ENCODE measurements around the gene CDKN1A.
A peak's percentile ranks its signal among the peaks of the same experiment; 100 is the strongest.

Gene CDKN1A

DNA sequence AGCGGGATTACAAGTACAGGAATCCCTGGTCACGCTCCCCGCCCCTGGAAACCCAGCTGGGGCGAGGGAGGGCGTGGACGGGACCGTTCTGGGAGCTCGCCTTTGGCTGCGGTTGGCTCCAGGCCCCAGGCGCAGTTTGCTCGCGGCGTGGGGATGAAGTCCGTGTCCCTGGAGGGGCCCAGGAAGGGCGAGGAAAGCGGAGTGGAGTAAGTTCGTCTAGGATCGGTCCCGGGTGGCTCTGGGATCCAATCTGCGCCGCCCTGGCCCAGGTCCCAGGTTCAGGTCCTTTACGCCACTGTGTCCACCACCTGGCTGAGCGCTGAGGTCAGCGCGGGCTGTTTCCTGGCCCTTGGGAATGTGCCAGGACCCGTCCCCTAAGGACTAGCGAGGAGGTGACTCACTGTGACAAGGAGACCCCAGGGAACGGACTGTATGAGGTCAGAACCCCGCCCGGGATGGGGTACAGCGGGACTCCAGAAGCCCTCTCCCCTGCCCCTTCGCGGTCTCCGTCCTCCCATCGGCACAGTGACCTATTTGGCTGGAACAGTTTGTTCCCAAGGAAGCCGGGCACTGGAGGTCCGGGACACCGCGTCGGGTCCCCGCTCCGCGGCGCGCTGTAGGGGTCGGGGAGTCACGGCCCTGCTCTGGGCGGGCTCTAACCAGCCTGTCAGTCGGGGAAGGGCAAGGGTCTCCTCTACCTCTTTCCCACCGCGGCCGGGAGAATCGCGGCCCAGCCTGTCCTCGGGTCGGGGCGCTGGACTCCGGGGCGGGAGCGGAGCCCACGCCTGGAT is 724 bp downstream of the CDKN1A start:
- Mint-ChIP-seq H3K4me3 (peak overlapping the region; percentile 91), H3K27me3 (peaks cover 14% of the 10 kb centered on the region), H3K4me1 (peaks cover 64% of the 10 kb centered on the region), H3K36me3 (ENCODE audit: low read depth) (peaks cover 4% of the 10 kb centered on the region), H3K27ac (peak overlapping the region; percentile 91), H3K9me3 (no peaks in the 10 kb centered on the region)
- peak; percentile 33 for DNase-seq
- no peak for ATAC-seq

DNA sequence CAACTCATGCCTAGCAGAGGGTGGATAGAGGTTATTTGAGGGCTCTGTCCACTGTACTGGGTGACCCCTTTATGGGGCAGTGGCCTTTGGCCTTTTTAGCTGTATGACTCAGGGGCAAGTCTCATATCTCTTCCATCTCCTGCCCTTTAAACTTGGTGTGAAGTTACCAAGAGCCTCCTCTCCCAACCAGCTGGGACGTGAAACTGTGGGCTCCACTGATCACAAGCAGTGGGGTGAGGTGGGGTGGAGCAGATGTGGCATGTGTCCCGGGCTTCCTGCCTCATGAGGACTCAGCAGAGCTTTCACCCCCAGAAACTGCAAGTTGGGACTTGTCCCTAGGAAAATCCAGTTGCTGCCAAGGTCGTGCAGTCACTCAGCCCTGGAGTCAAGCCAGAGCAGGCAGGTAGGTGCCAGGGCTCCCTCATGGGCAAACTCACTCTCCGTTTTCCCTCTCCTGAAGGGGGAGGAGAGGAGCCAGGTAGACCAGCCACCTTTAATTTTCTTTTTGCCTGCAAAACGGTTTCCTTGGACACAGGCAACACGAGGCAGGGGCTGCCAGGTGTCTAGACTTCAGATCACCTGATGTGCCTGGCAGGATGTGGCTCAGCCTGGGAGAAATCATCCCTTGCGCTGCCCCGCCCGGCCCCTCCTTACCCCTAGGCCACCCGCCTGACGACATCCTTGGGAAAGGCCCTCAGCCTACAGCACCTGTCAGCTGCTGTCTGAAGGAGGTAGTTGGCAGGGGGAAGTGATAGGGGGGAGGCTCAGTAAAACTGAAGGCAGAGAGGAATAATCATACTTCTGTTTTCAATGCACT is 4.0 kb downstream of the CDKN1A start:
- Mint-ChIP-seq H3K4me3 (peak overlapping the region; percentile 53), H3K27ac (peak overlapping the region; percentile 81), H3K36me3 (ENCODE audit: low read depth) (peaks cover 22% of the 10 kb centered on the region), H3K4me1 (peaks cover 47% of the 10 kb centered on the region), H3K9me3 (no peaks in the 10 kb centered on the region), H3K27me3 (peaks cover 10% of the 10 kb centered on the region)
- ATAC-seq (peak; percentile 29), DNase-seq (peak; percentile 69)

DNA sequence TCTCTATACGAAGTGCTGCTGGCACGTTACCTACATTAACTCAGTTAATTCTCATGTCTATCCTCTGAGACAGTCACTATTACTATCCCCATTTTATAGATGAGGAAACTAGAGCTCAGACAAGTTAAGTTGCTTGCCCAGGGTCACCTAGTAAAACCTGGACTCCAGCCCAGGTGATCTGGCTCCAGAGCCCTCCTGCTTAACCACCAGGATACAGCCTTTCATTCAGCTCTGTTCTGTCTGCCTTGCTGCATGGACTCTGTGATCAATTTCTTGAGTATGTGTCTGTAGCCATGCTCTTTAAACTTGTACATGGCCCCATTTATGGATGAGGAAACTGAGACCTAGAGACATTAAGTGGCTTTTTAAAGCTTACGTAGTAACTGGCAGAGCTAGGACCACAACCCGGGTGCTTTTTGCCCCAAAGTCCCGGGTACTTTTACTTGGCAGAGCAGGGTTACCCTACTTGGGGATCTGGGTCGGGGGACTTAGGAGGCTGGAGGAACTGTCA is 4.7 kb downstream of the CDKN1A start:
- Mint-ChIP-seq H3K4me3 (peak overlapping the region; percentile 27), H3K27me3 (peaks cover 5% of the 10 kb centered on the region), H3K27ac (peak overlapping the region; percentile 81), H3K9me3 (no peaks in the 10 kb centered on the region), H3K4me1 (peaks cover 40% of the 10 kb centered on the region), H3K36me3 (ENCODE audit: low read depth) (peaks cover 22% of the 10 kb centered on the region)
- ATAC-seq (no peak), DNase-seq (no peak)

DNA sequence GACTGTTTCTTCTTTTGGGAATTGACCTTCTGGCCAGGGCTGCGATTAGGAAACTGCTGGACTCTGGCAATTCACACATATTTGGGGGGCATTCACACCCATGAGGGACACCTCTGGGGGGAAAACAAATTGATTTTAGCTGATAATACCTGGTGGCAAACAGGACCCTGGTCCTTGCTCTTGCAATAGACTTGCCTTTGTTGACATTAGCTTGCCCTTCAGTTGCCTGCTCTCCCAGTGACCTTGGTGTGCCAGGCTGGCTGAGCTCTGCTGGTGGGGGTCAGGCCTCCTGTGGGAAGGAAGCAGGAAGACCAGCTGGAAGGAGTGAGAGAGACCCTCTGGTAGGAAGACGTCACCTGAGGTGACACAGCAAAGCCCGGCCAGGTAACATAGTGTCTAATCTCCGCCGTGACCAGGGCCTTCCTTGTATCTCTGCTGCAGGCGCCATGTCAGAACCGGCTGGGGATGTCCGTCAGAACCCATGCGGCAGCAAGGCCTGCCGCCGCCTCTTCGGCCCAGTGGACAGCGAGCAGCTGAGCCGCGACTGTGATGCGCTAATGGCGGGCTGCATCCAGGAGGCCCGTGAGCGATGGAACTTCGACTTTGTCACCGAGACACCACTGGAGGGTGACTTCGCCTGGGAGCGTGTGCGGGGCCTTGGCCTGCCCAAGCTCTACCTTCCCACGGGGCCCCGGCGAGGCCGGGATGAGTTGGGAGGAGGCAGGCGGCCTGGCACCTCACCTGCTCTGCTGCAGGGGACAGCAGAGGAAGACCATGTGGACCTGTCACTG is 5.3 kb downstream of the CDKN1A start:
- no peak overlapping the region for H3K4me3 Mint-ChIP-seq
- no peak overlapping the region for H3K27ac Mint-ChIP-seq
- no peak for ATAC-seq
- DNase-seq, result no peak
- H3K4me1 Mint-ChIP-seq, result peaks cover 35% of the 10 kb centered on the region
- H3K9me3 Mint-ChIP-seq, result no peaks in the 10 kb centered on the region
- H3K36me3 Mint-ChIP-seq (ENCODE audit: low read depth), result peaks cover 19% of the 10 kb centered on the region
- H3K27me3 Mint-ChIP-seq, result peaks cover 2% of the 10 kb centered on the region

DNA sequence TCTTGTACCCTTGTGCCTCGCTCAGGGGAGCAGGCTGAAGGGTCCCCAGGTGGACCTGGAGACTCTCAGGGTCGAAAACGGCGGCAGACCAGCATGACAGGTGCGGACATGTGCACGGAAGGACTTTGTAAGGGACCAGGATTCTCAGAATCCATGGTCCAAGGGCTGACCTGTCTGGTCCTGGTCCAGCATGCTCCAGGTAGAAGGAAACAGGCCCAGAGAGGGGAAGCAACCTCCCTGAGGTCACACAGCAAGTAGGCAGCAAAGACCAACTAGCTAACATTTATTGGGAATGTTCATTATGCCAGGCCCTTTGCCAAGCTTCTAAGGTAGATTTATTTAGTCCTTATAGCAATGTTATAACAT is 5.9 kb downstream of the CDKN1A start:
- H3K9me3 Mint-ChIP-seq, result no peaks in the 10 kb centered on the region
- DNase-seq, result no peak
- peaks cover 2% of the 10 kb centered on the region for H3K27me3 Mint-ChIP-seq
- peaks cover 19% of the 10 kb centered on the region for H3K36me3 Mint-ChIP-seq (ENCODE audit: low read depth)
- no peak overlapping the region for H3K27ac Mint-ChIP-seq
- peaks cover 33% of the 10 kb centered on the region for H3K4me1 Mint-ChIP-seq
- ATAC-seq, result no peak
- H3K4me3 Mint-ChIP-seq, result no peak overlapping the region

DNA sequence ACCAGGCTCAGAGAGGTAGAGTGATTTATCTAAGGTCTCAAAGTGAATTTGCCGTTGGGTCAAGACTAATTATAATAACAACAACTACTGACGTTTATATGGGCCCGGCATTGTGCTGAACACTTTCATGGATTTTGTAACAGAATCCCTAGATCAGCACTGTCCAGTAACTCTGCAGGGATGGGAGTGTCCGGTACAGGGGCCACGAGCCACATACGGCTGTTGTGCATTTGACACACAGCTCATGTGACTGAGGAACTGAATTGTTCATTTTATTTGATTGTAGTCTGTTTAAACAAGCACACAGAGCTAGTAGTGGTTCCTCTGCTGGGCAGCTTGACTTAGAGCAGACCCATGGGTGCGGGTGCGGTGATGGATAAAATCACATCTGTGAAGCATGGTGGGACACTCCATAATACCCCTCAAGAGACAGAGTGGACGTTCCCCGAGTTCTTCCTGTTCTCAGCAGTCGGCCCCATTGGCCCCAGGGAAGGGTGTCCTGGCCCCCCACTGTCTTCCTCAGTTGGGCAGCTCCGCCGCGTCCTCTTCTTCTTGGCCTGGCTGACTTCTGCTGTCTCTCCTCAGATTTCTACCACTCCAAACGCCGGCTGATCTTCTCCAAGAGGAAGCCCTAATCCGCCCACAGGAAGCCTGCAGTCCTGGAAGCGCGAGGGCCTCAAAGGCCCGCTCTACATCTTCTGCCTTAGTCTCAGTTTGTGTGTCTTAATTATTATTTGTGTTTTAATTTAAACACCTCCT is 6.8 kb downstream of the CDKN1A start:
- ATAC-seq, result no peak
- H3K27me3 Mint-ChIP-seq, result no peaks in the 10 kb centered on the region
- no peaks in the 10 kb centered on the region for H3K9me3 Mint-ChIP-seq
- H3K27ac Mint-ChIP-seq, result no peak overlapping the region
- peaks cover 31% of the 10 kb centered on the region for H3K4me1 Mint-ChIP-seq
- DNase-seq, result no peak
- H3K36me3 Mint-ChIP-seq (ENCODE audit: low read depth), result peaks cover 19% of the 10 kb centered on the region
- no peak overlapping the region for H3K4me3 Mint-ChIP-seq

DNA sequence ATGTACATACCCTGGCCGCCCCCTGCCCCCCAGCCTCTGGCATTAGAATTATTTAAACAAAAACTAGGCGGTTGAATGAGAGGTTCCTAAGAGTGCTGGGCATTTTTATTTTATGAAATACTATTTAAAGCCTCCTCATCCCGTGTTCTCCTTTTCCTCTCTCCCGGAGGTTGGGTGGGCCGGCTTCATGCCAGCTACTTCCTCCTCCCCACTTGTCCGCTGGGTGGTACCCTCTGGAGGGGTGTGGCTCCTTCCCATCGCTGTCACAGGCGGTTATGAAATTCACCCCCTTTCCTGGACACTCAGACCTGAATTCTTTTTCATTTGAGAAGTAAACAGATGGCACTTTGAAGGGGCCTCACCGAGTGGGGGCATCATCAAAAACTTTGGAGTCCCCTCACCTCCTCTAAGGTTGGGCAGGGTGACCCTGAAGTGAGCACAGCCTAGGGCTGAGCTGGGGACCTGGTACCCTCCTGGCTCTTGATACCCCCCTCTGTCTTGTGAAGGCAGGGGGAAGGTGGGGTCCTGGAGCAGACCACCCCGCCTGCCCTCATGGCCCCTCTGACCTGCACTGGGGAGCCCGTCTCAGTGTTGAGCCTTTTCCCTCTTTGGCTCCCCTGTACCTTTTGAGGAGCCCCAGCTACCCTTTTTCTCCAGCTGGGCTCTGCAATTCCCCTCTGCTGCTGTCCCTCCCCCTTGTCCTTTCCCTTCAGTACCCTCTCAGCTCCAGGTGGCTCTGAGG is 7.6 kb downstream of the CDKN1A start:
- H3K27ac Mint-ChIP-seq, result no peak overlapping the region
- H3K27me3 Mint-ChIP-seq, result no peaks in the 10 kb centered on the region
- no peak overlapping the region for H3K4me3 Mint-ChIP-seq
- no peak for ATAC-seq
- no peak for DNase-seq
- peaks cover 28% of the 10 kb centered on the region for H3K4me1 Mint-ChIP-seq
- peaks cover 18% of the 10 kb centered on the region for H3K36me3 Mint-ChIP-seq (ENCODE audit: low read depth)
- no peaks in the 10 kb centered on the region for H3K9me3 Mint-ChIP-seq

DNA sequence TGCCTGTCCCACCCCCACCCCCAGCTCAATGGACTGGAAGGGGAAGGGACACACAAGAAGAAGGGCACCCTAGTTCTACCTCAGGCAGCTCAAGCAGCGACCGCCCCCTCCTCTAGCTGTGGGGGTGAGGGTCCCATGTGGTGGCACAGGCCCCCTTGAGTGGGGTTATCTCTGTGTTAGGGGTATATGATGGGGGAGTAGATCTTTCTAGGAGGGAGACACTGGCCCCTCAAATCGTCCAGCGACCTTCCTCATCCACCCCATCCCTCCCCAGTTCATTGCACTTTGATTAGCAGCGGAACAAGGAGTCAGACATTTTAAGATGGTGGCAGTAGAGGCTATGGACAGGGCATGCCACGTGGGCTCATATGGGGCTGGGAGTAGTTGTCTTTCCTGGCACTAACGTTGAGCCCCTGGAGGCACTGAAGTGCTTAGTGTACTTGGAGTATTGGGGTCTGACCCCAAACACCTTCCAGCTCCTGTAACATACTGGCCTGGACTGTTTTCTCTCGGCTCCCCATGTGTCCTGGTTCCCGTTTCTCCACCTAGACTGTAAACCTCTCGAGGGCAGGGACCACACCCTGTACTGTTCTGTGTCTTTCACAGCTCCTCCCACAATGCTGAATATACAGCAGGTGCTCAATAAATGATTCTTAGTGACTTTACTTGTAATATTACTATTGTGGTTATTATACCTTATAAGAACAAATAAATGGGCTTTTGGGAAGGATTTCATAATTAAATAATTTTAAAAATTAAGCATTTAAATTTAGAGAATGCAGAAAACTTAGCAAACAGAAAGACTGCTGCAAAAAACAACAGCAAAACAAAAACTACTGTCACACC is 8.4 kb downstream of the CDKN1A start:
- no peak overlapping the region for H3K27ac Mint-ChIP-seq
- no peaks in the 10 kb centered on the region for H3K9me3 Mint-ChIP-seq
- DNase-seq (no peak), ATAC-seq (no peak)
- no peaks in the 10 kb centered on the region for H3K27me3 Mint-ChIP-seq
- H3K36me3 Mint-ChIP-seq (ENCODE audit: low read depth), result peaks cover 18% of the 10 kb centered on the region
- H3K4me1 Mint-ChIP-seq, result peaks cover 30% of the 10 kb centered on the region
- H3K4me3 Mint-ChIP-seq, result no peak overlapping the region

DNA sequence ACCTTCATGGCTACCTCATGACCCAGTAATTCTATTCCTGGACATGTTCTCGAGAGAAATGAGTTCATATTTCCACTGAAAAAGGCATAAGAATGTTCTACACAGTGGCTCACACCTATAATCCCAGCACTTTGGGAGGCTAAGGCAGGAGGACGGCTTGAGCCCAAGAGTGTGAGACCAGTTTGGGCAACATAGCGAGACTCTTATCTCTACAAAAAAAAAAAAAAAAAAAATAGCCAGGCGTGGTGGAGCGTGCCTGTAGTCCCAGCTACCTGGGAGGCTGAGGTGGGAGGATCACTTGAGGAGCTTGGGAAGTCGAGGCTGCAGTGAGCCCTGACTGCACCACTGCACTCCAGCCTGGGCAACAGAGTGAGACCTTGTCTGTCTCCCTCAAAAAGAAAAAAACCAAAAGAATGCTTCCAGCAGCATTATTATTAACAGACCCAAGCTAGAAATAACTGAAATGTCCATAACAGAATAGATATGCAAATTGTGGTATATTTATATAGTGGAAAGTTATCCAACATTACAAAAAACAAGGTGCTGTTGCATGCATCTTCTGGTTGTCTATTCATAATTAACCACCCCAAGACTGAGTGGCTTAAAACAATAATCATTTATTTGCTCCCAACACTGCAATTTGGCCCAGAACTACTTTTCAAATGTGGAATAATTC is 9.7 kb downstream of the CDKN1A start:
- H3K27me3 Mint-ChIP-seq, result no peaks in the 10 kb centered on the region
- DNase-seq (no peak), ATAC-seq (no peak)
- no peaks in the 10 kb centered on the region for H3K9me3 Mint-ChIP-seq
- no peak overlapping the region for H3K4me3 Mint-ChIP-seq
- peaks cover 28% of the 10 kb centered on the region for H3K4me1 Mint-ChIP-seq
- no peak overlapping the region for H3K27ac Mint-ChIP-seq
- H3K36me3 Mint-ChIP-seq (ENCODE audit: low read depth), result peaks cover 18% of the 10 kb centered on the region

DNA sequence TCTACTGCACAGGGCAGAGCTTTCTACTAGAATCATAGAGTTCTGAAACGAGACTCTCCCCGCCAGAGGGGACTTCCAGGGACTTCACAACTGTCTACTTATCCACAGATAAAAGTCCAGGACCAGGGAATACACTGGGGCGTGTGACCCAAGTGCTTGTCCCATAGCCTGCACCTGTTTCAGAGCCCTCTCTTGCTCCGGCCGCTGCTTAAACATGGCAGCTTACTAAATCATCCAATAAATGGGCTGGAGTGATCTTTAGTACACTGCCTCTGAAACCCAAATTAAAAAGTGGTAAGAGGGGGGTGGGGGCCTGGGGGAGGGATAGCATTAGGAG is 10.2 kb downstream of the CDKN1A start:
- no peak for DNase-seq
- ATAC-seq, result no peak
- peaks cover 30% of the 10 kb centered on the region for H3K4me1 Mint-ChIP-seq
- H3K36me3 Mint-ChIP-seq (ENCODE audit: low read depth), result peaks cover 18% of the 10 kb centered on the region
- H3K27ac Mint-ChIP-seq, result no peak overlapping the region
- peaks cover 1% of the 10 kb centered on the region for H3K27me3 Mint-ChIP-seq
- H3K9me3 Mint-ChIP-seq, result no peaks in the 10 kb centered on the region
- H3K4me3 Mint-ChIP-seq, result no peak overlapping the region

DNA sequence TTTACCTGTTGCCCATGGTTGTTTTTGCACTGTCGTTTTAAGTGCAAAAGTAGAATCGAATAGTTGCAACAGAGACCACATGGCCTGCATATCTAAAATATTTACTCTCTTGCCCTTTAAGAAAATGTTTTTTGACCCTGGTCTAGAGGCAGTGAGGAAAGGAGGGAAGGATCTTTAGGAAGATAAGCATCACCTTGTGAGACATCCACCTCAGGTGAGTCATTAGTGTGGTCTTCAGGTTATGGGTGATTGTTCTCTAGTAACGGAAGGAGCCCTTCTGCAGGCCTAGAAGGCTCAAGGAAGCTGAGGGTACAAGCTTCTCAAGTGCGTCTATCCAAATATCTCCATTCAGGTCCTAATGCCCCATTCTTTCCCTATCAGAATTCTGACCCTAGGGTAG is 12.5 kb downstream of the CDKN1A start:
- no peak for ATAC-seq

DNA sequence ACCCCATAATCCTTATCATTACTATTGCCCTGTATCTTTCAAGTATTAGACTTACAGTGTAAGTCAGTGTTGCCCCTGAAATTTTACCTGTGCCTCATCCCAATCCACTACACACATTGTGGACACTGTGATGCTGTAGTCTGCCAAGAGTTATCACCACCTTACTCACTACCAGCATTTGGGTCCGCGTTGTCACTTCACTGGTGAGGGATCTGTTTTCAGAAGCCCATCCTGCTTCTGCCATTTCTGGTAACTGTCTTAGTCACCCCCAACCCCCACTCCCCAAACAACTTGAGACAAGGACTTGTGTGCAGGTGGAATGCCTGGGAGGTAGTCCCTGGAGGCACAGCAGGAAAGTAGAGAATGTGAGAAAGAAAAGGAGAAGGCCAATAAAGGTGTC is 13.1 kb downstream of the CDKN1A start:
- H3K27me3 Mint-ChIP-seq, result peaks cover 1% of the 10 kb centered on the region
- H3K9me3 Mint-ChIP-seq, result no peaks in the 10 kb centered on the region
- DNase-seq (no peak), ATAC-seq (no peak)
- H3K36me3 Mint-ChIP-seq (ENCODE audit: low read depth), result peaks cover 3% of the 10 kb centered on the region
- H3K4me1 Mint-ChIP-seq, result peaks cover 49% of the 10 kb centered on the region
- no peak overlapping the region for H3K27ac Mint-ChIP-seq
- H3K4me3 Mint-ChIP-seq, result no peak overlapping the region

More for the DNA sequence above, 12.5 kb downstream of the CDKN1A start:
- peaks cover 3% of the 10 kb centered on the region for H3K36me3 Mint-ChIP-seq (ENCODE audit: low read depth)
- no peaks in the 10 kb centered on the region for H3K9me3 Mint-ChIP-seq
- peaks cover 1% of the 10 kb centered on the region for H3K27me3 Mint-ChIP-seq
- H3K27ac Mint-ChIP-seq, result no peak overlapping the region
- DNase-seq, result no peak
- H3K4me1 Mint-ChIP-seq, result peaks cover 43% of the 10 kb centered on the region
- no peak overlapping the region for H3K4me3 Mint-ChIP-seq

Measured in activated naive CD8-positive, alpha-beta T cell treated with anti-CD3 and anti-CD28 coated beads, Interleukin-2, amount 50 U/mL, for 24 hours (primary cell).